Measurements from ENCODE around the gene MPG.

MPG gene

GRCh38 chr16:130533-131173, 52.6 kb downstream of the MPG start:
- TF ChIP-seq, protein P1, sequence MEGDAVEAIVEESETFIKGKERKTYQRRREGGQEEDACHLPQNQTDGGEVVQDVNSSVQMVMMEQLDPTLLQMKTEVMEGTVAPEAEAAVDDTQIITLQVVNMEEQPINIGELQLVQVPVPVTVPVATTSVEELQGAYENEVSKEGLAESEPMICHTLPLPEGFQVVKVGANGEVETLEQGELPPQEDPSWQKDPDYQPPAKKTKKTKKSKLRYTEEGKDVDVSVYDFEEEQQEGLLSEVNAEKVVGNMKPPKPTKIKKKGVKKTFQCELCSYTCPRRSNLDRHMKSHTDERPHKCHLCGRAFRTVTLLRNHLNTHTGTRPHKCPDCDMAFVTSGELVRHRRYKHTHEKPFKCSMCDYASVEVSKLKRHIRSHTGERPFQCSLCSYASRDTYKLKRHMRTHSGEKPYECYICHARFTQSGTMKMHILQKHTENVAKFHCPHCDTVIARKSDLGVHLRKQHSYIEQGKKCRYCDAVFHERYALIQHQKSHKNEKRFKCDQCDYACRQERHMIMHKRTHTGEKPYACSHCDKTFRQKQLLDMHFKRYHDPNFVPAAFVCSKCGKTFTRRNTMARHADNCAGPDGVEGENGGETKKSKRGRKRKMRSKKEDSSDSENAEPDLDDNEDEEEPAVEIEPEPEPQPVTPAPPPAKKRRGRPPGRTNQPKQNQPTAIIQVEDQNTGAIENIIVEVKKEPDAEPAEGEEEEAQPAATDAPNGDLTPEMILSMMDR (IDR thresholded peaks at IDR 0.05; ENCODE audit: control extremely low read depth, extremely low read depth, low read depth, missing control alignments) = no peak
- no peak for DNase-seq (ENCODE audit: extremely low spot score)
- CTCF ChIA-PET = interaction anchor here (0.8 kb wide), 1 partner anchor 14 kb away, joined by 3 read pairs; no protein-coding TSS in a partner anchor
- POLR2A ChIA-PET = no interaction called here

- DNase-seq (ENCODE audit: extremely low spot score) = no peak
- ChIA-PET POLR2A (no interaction called here), CTCF (interaction anchor here (2.4 to 2.6 kb wide), 2 partner anchors 23 to 25 kb away, joined by 8 to 9 read pairs; no protein-coding TSS in a partner anchor)
- TF ChIP-seq, protein P1 (IDR thresholded peaks at IDR 0.05; ENCODE audit: control extremely low read depth, extremely low read depth, low read depth, missing control alignments) = no peak
Measured at GRCh38 chr16:132120-132519, 54.1 kb downstream of the MPG start.

DNA sequence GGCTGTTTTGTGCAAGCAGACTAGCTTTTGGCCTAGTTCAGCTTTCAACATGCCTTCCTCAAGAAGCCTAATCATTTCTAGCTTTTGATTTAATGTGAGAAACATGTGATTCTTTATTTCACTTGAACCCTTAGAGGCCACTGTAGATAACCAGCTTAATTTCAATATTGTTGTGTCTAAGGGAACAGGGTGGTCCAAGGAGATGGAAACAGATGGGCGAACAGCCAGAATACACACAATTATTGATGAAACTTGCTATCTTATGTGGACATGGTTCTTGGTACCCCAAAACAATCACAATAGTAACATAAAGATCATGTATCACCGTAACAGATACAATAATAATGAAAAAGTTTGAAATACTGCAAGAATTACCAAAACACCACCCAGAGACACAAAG, 55.7 kb downstream of the MPG start:
- POLR2A ChIA-PET = no interaction called here
- CTCF ChIA-PET = interaction anchor here (0.9 to 2.8 kb wide), 6 partner anchors 15 to 228 kb away, joined by 3 to 15 read pairs (median 8); no protein-coding TSS in a partner anchor
- no peak for DNase-seq (ENCODE audit: extremely low spot score)
- TF ChIP-seq, protein P1 (IDR thresholded peaks at IDR 0.05; ENCODE audit: control extremely low read depth, extremely low read depth, low read depth, missing control alignments) = no peak

All from GM10248 (cell line).